22Rv1 (cell line): ENCODE results near the gene LIN52.

Source experiments
- H3K27ac ChIP-seq: fragments of 450-650 bp; 2 replicates; pipeline ENCODE4 v1.5.1; 2017
- ZFX ChIP-seq: fragments of 450-650 bp; IDR thresholded peaks from 2 replicates; pipeline ENCODE4 v1.6.1; 2017; ENCODE audit warnings: antibody characterized with exemption, borderline replicate concordance
- TF ChIP-seq, protein P1 (sequence below): fragments of 450-650 bp; IDR thresholded peaks from 2 replicates; pipeline ENCODE4 v1.5.1; 2017; ENCODE audit warnings: mild to moderate bottlenecking

The LIN52 gene

DNA sequence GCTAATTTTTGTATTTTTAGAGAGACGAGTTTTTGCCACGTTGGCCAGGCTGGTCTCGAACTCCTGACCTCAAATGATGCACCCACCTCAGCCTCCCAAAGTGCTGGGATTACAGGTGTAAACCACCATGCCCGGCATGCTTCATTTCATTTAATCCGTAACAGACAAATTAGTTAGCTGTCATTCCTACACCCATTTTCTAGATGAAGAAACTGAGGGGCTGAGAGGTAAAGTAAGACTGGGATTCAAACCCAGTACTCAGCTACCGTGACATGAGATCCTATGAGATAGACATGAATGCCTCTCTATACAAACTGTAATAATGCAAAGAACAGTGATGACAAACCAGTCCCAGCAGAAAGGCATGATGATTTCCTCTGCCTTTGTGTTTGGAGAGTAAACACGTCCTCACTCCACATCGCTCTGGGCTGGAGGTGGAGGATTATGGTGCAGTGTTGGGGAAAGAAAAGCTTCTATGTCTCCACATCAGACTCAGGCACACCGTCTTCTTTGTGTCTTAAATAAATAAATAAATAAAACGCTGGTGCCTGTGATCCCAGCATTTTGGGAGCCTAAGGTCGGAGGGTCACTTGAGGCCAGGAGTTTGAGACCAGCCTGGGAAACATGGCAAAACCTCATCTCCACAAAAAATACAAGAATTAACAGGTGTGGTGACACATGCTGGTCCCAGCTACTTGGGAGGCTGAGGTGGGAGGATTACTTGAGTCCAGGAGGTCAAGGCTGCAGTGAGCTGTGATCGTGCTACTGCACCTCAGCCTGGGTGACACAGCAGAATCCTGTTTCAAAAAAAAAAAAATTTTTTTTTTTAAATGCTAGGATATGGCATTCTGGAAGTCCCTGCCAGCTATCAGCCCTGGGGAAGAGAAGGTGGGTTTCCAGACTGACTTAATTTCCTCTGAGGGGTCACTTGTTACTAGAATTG is 164.9 kb downstream of the LIN52 start:
- TF ChIP-seq, protein P1, sequence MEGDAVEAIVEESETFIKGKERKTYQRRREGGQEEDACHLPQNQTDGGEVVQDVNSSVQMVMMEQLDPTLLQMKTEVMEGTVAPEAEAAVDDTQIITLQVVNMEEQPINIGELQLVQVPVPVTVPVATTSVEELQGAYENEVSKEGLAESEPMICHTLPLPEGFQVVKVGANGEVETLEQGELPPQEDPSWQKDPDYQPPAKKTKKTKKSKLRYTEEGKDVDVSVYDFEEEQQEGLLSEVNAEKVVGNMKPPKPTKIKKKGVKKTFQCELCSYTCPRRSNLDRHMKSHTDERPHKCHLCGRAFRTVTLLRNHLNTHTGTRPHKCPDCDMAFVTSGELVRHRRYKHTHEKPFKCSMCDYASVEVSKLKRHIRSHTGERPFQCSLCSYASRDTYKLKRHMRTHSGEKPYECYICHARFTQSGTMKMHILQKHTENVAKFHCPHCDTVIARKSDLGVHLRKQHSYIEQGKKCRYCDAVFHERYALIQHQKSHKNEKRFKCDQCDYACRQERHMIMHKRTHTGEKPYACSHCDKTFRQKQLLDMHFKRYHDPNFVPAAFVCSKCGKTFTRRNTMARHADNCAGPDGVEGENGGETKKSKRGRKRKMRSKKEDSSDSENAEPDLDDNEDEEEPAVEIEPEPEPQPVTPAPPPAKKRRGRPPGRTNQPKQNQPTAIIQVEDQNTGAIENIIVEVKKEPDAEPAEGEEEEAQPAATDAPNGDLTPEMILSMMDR: no peak
- TF ChIP-seq ZFX: no peak
- H3K27ac ChIP-seq: no peak overlapping the region
